ENCODE results near the gene LYPD6.
"Not testable (repeated sequence)": the region's sequence is repeated elsewhere in the genome, so short reads cannot be mapped to it uniquely, and the experiment has no call there.

The LYPD6 gene

DNA sequence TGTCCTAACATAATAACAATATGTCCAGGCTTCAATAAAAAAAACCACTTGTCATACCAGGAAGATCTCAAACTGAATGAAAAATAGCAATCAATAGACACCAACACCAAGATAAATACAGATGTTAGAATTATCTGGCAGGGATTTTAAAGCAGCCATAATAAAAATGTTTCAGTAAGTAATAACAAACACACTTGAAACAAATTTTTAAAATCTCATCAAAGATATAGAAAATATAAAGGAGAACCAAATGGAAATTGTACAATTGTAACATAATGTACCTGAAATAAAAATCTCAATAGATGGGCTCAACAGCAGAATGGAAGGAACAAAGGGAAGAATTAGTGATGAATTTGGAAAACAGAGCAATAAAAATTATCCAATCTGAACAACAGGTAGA lies 128.1 kb downstream of the LYPD6 start:
- DNase-seq = no peak

GRCh38 chr2:149463328-149464002 lies 133.1 kb downstream of the LYPD6 start:
- DNase-seq = no peak

GRCh38 chr2:149464396-149464795 lies 134.0 kb downstream of the LYPD6 start:
- DNase-seq = no peak

DNA sequence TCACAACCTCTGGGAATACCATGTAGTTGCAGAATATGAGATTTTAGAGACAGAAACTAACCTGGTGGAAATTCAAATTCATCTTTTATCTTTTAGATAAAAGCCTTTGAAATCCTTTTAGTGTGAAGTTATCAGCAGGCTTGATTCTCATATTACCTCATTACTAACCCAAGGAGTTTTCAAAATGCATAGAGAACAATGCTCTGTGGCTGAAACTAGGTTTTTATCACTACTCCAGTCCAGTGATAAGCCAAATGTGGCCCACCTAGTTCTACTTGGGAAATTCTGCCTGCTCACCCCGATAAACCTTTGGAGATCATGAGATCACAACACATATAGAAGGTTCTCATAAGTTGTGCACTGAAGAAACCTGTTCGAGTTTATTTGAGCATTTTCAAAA lies 135.5 kb downstream of the LYPD6 start:
- DNase-seq = no peak

GRCh38 chr2:149466635-149467034 lies 136.2 kb downstream of the LYPD6 start:
- no peak for DNase-seq

- no peak for DNase-seq
Observed at GRCh38 chr2:149467436-149467835, 137.0 kb downstream of the LYPD6 start.

DNA sequence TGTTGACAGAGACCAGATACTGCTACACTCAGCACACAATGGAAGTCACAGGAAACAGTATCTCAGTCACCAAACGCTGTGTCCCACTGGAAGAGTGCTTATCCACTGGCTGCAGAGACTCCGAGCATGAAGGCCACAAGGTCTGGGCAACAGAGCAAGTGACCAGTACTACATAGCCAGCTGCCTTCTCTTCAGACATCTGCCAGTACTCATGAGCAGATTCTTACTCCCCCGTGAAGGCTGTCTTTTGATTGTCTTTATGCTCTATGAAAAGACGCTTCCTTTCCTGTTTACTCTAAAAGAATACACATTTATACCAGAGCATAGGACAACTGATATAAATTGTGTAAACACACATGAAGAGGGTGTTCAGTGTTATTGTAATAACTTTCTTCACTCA lies 138.2 kb downstream of the LYPD6 start:
- no peak for DNase-seq

DNA sequence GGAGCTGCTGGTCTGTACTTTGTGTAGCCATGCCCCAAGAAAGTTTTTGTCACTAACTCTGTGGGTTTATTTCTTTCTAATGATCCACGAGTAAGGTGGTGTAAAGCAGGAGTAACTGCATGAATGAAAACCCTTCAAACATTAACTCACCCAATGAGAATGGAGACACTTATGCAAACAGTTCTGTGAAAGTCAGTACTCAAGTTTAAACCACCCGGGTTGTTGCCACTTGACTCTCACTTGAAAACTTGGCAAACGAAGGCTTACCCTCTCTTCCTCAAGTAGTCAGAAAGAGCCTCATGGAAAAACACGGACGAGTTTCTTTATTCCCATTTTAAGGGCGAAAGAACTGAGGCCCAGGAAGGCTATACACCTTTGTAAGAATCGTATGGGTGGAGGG lies 139.7 kb downstream of the LYPD6 start:
- DNase-seq = no peak

GRCh38 chr2:149472413-149472812 lies 142.0 kb downstream of the LYPD6 start:
- no peak for DNase-seq

DNA sequence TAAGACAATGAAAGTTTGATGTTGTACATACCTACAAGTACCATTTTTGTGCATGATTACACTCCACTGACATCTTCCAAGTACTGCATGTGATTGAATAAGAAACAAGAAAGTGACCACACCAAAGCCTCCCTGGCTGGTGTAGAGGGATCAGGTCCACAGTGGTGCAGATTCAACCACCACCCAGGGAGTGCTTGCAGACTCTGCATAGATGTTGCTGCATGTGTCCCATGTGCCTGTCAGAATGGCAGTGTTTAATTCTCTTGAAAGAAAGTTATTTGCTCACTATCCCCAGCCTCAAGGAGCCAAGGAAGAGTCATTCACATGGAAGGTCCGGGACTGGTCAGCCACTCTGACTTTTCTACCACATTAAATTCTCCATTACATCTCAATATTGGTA lies 142.7 kb downstream of the LYPD6 start:
- no peak for DNase-seq

DNA sequence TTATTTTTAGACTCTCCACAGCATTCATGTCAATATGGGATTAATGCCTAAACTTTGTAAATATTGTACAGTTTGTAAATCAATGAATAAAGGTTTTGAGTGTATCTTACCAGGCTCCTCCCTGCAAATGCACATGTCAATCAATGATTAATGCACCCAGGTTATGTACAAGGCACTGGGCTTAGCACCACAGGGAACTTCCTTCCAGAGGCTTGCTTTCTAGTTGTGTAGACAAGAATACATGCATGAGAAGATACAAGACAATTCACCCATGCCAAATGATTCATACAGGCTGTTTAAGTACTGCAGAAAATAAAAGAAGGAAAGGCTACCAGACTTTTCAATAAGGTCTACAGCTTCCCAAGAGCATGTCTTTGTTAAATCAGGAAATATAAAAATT lies 143.1 kb downstream of the LYPD6 start:
- DNase-seq = no peak

- DNase-seq = no peak
Observed at GRCh38 chr2:149483004-149483605, 152.7 kb downstream of the LYPD6 start.

DNA sequence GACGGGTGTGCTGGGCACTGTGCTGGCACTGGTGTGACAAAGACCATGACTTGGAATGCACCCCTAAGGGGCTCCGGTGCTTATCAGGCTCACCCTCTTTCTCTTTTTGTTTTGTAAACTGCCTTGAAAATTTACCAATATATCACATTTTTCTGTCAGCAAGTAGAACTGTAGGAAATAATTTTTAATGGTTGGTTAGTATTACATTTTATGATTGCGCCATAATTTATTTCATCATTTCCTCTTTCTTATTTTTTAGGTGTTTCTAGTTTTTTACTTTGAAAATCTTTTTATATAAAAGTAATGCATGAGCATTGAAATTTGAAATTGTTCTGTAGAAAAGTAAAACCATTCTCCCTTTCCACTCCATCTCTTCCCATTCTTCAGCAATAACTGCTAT lies 156.3 kb downstream of the LYPD6 start:
- DNase-seq = no peak

DNA sequence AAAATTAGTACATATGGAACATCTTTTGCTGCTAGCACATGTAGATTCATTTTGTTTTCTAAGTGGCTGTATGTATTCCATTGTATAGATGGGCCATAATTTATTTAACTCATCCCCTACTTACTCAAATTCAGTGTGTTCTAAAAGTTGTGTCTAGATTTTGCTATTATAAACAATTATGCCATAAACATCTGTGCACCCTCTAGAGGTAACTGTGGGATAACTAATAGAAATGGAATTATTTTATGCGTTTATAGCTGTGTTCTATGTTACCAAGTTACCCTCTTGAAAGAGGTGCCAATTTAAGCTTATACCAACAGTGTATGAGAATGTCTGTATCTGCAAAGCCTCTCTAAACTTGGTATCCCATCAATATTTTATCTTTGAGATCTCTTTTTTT lies 156.8 kb downstream of the LYPD6 start:
- no peak for DNase-seq

DNA sequence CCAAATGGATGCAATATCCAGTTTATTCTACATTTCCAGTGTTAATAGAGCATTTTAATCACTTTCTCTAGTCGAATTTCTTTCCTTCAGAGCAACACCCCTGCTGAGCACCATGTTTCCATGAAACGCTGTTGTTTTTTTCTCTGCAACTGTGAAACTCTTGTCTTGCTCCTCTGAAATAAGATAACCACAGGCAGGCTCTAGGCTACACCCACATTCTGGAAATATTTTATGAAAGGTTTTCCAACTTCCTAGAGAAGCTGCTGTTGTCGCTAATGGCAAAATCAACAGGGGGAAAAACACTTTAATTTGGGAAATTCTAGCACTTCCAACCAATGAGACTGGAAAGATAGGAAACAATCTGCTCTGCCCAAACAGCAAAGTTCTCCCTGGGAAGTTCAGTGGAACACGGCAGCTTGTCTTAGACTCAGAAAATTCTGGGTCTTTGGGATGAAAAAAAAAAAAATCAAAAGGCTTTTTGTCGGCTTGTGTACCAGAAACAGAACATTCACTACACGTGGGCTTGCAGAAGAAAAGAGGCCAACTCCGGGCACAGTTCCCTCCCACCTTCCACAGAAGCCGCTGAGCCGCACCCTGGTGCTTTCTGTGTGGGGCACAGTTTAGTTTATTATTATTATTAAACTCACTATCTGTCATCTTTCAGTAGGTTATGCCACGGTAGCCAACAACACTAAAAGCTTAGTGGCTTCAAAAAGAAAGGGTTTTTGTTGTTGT lies 158.5 kb downstream of the LYPD6 start:
- no peak for DNase-seq

DNA sequence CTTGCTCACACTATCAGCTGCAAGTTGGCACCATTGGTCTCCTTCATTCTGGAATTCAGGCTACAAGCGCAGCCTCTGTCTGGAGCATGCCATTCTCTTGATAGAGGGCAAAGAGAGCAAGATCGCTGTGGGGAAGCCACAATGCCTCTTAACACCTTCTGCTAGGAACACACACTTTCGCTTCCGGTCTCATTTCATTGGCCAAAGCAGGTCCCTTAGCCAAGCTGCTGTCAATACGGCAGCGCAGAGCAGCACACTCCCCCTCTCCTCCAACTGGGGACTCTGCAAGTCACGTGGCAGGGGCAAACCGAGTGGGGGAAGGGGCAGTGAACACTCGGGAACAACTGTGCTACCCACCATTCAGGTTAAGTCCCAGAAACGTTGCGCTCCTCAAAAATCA lies 159.1 kb downstream of the LYPD6 start:
- DNase-seq = no peak

DNA sequence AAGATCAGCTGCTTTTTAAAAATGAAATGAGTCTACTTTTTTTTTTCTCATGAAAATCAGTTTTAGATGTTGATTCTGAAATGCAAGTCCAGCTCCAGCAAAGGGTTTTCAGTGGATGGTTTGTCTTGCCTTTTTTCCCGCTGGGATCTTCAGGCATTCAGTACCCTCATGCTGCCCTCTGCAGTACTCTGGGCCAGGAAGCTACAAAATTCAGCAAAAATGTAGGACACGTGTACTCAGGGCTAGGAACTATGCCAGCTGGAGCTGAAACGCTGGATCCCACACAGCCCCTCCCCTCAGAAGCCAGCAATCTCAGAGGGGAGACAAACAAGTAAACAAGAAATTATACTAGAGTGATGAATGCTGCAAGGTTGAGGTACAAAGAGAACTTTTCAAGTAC lies 159.9 kb downstream of the LYPD6 start:
- no peak for DNase-seq

GRCh38 chr2:149492923-149493322 lies 162.5 kb downstream of the LYPD6 start:
- DNase-seq = no peak

GRCh38 chr2:149499204-149499603 lies 168.8 kb downstream of the LYPD6 start:
- not testable (repeated sequence) for DNase-seq

DNA sequence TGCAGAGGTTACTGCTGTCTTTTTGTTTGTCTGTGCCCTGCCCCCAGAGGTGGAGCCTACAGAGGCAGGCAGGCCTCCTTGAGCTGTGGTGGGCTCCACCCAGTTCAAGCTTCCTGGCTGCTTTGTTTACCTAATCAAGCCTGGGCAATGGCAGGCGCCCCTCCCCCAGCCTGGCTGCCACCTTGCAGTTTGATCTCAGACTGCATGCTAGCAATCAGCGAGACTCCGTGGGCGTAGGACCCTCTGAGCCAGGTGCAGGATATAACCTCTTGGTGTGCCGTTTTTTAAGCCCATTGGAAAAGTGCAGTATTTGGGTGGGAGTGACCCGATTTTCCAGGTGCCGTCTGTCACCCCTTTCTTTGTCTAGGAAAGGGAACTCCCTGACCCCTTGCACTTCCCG lies 176.4 kb downstream of the LYPD6 start:
- DNase-seq = not testable (repeated sequence)

GRCh38 chr2:149507974-149508373 lies 177.6 kb downstream of the LYPD6 start:
- no peak for DNase-seq

DNA sequence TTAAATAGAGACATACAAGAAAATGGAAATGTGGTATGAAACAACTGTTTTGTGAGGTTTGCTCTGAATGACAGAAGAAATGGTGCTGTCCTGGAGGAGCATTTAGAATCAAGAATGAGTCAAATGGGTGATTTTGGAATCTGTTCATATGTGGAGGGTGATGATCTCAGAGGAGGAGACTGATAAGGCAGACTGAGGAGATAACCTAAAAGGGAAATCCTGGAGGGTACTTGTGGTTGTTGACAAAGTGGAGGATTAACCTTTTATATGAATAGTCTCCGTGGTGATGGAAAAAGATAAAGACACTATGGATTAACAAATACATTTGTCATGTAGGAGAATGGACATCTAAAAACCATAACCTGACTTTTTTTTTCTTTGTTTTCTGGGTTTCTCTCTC lies 183.1 kb downstream of the LYPD6 start:
- DNase-seq = no peak

Data from NCI-H2081 (cell line).